Neural cell (in vitro differentiated cells): ENCODE results near the gene C2.

ENCODE experiments used
- CTCF ChIP-seq: fragments of 450-650 bp; IDR thresholded peaks from 2 replicates; pipeline ENCODE4 v1.5.1; 2014; ENCODE audit warnings: antibody characterized with exemption, mild to moderate bottlenecking, moderate library complexity; ENCODE audit not compliant: poor library complexity, severe bottlenecking
- EZH2 ChIP-seq: fragments of 200-600, 300-800 bp; shearing (Covaris generic), sonication (generic); IDR thresholded peaks from 2 replicates; pipeline ENCODE4 v1.6.1; 2014; ENCODE audit warnings: antibody characterized with exemption, low read length, borderline replicate concordance, mild to moderate bottlenecking; ENCODE audit not compliant: insufficient read depth, poor library complexity, severe bottlenecking
- POLR2AphosphoS5 ChIP-seq: IDR thresholded peaks from 2 replicates; pipeline ENCODE4 v1.6.1; 2012
- RAD21 ChIP-seq: fragments of 450-650 bp; conservative IDR thresholded peaks from 2 replicates; pipeline ENCODE4 v1.6.1; 2014; ENCODE audit warnings: antibody characterized with exemption, mild to moderate bottlenecking, moderate library complexity
- REST ChIP-seq: IDR thresholded peaks from 2 replicates; pipeline ENCODE4 v1.6.1; 2012; ENCODE audit warnings: borderline replicate concordance
- TAF1 ChIP-seq: IDR thresholded peaks from 2 replicates; pipeline ENCODE4 v1.6.1; 2012; ENCODE audit warnings: low read depth

- TF ChIP-seq CTCF (no peak), REST (no peak), POLR2AphosphoS5 (no peak), RAD21 (no peak), EZH2 (no peak), TAF1 (no peak)
Measured at GRCh38 chr6:31919624-31920303, 7.8 kb upstream of the C2 start.
